B cell (primary cell): Measurements from ENCODE around the gene INO80D. TPM values are rescaled to one million over a fixed set of nuclear protein-coding genes. Genes with fewer than 3 reads are reported as not detected.

Source experiments
- ATAC-seq: fragments of 200-7000 bp; cut with Tn5 transposase; one replicate; pipeline ENCODE4 v1.10.0; 2021; ENCODE audit warnings: low read depth, mild to moderate bottlenecking, moderate number of reproducible peaks, moderate library complexity
- CTCF ChIA-PET: fragments of 350-600 bp; sonication (Branson Sonifier 250); formaldehyde crosslinking; loops from one replicate; lab custom pipeline; 2021; ENCODE audit warnings: antibody characterized with exemption, inconsistent platforms; lab: Charles Lee
- POLR2A ChIA-PET: fragments of 350-600 bp; sonication (Branson Sonifier 250); formaldehyde crosslinking; loops from one replicate; lab custom pipeline; 2021; ENCODE audit warnings: antibody characterized with exemption; lab: Charles Lee
- DNase-seq: peaks from one replicate; pipeline ENCODE4 v3.0.0; 2013
- H2AFZ ChIP-seq: 2 replicates; pipeline ENCODE4 v1.6.1; 2012; ENCODE audit warnings: mild to moderate bottlenecking, low read depth, low read length; ENCODE audit not compliant: insufficient read depth, poor library complexity, severe bottlenecking
- H3K27ac ChIP-seq, 2 donors: 1 replicate in 1 of 2; 2 replicates in 1 of 2; pipeline ENCODE4 v1.5.1; 2012 to 2013; ENCODE audit warnings: low read length in 2 of 2, mild to moderate bottlenecking in 2 of 2, moderate library complexity in 1 of 2
- H3K27me3 ChIP-seq, 4 experiments: fragments of 200-600 bp in 1 of 4; sonication (generic) in 1 of 4; replicated peaks in 1 of 4; 1 replicate in 2 of 4; 2 replicates in 2 of 4; pipeline versions ENCODE4 v1.6.1 to v1.7.0; 2013 to 2016; ENCODE audit warnings: low read length in 3 of 4, mild to moderate bottlenecking in 2 of 4, mixed read lengths in 1 of 4, moderate library complexity in 1 of 4; ENCODE audit not compliant: insufficient read depth in 4 of 4, control insufficient read depth in 3 of 4; ENCODE audit errors: control extremely low read depth in 1 of 4
- H3K36me3 ChIP-seq, 2 experiments: replicated peaks in 1 of 2; 1 replicate in 1 of 2; 2 replicates in 1 of 2; pipeline versions ENCODE4 v1.6.1 to v1.7.1; 2013; ENCODE audit warnings: low read length in 1 of 2; ENCODE audit not compliant: insufficient read depth in 2 of 2, control insufficient read depth in 1 of 2; ENCODE audit errors: control extremely low read depth in 1 of 2, extremely low read depth in 1 of 2
- H3K4me1 ChIP-seq, 2 donors: fragments of 200-600 bp in 1 of 2; sonication (generic) in 1 of 2; 1 replicate in 1 of 2; 2 replicates in 1 of 2; pipeline versions ENCODE4 v1.5.1 to v1.6.1; 2013 to 2017; ENCODE audit warnings: low read length in 2 of 2; ENCODE audit not compliant: control insufficient read depth in 2 of 2, insufficient read depth in 2 of 2
- H3K4me2 ChIP-seq: replicated peaks from 2 replicates; pipeline ENCODE3; 2012; ENCODE audit warnings: mild to moderate bottlenecking, low read depth, low read length; ENCODE audit not compliant: poor library complexity, severe bottlenecking
- H3K4me3 ChIP-seq, 5 experiments: fragments of 200-600 bp in 1 of 5; sonication (generic) in 1 of 5; 1 replicate in 3 of 5; 2 replicates in 2 of 5; pipeline versions ENCODE4 v1.5.1 to v1.7.0; 2011 to 2016; ENCODE audit warnings: low read length in 4 of 5, mild to moderate bottlenecking in 4 of 5, low read depth in 2 of 5, control low read depth in 1 of 5, moderate library complexity in 1 of 5; ENCODE audit not compliant: insufficient read depth in 1 of 5; ENCODE audit errors: control extremely low read depth in 1 of 5, extremely low read depth in 1 of 5
- H3K79me2 ChIP-seq: fragments of 200-600 bp; sonication (generic); one replicate; pipeline ENCODE4 v1.6.0; 2016; ENCODE audit warnings: low read length; ENCODE audit not compliant: control insufficient read depth, insufficient read depth
- H3K9ac ChIP-seq: fragments of 200-600 bp; sonication (generic); 2 replicates; pipeline ENCODE4 v1.6.1; 2017; ENCODE audit warnings: mild to moderate bottlenecking, low read length, moderate library complexity
- H3K9me3 ChIP-seq, 3 donors: one replicate each; pipeline versions ENCODE4 v1.6.1 to v1.7.1; 2013; ENCODE audit warnings: low read length in 2 of 3; ENCODE audit not compliant: control insufficient read depth in 2 of 3, insufficient read depth in 1 of 3; ENCODE audit errors: control extremely low read depth in 1 of 3
- H4K20me1 ChIP-seq: 2 replicates; pipeline ENCODE4 v1.6.0; 2012; ENCODE audit warnings: mild to moderate bottlenecking, low read length; ENCODE audit not compliant: insufficient read depth, control insufficient read depth, poor library complexity, severe bottlenecking
- H3K27ac Mint-ChIP-seq: one replicate; pipeline ENCODE4 v1.8.0; 2021; ENCODE audit warnings: mixed read lengths
- H3K27me3 Mint-ChIP-seq: one replicate; pipeline ENCODE4 v1.8.0; 2021; ENCODE audit warnings: mixed read lengths
- H3K4me1 Mint-ChIP-seq: one replicate; pipeline ENCODE4 v1.8.0; 2021; ENCODE audit warnings: mixed read lengths
- H3K4me3 Mint-ChIP-seq: one replicate; pipeline ENCODE4 v1.8.0; 2021; ENCODE audit warnings: mixed read lengths
- H3K9me3 Mint-ChIP-seq: one replicate; pipeline ENCODE4 v1.8.0; 2022; ENCODE audit warnings: mixed read lengths; ENCODE audit not compliant: insufficient read depth
- EZH2 ChIP-seq: IDR thresholded peaks from 2 replicates; pipeline ENCODE4 v1.6.1; 2012; ENCODE audit warnings: borderline replicate concordance, low read depth, mild to moderate bottlenecking, moderate library complexity, low read length; ENCODE audit not compliant: insufficient read depth, poor library complexity, severe bottlenecking
- WGBS: methylation state at CpG from one replicate; pipeline ENCODE4 v1.1.5; 2013; ENCODE audit warnings: missing lambda C conversion rate; ENCODE audit not compliant: insufficient coverage; 5-methylcytosine and 5-hydroxymethylcytosine counted together
- intact Hi-C: fragments of 100-400 bp; cut with micrococcal nuclease; formaldehyde crosslinking; loops from one replicate; pipeline ENCODE4 v1.10.0; 2022
- polyA plus RNA-seq: library from polyadenylated mRNA; depleted of rRNA; stranded (reverse); fragments of >200 nt; gene quantifications from 2 replicates; pipeline ENCODE4 v1.2.3, GENCODE V29; 2012
- total RNA-seq, 2 donors: library from RNA; stranded (reverse); fragments of 120-200 nt in 1 of 2; gene quantifications; 1 replicate in 1 of 2; 2 replicates in 1 of 2; pipeline versions ENCODE4 v1.2.3 to v1.2.4, GENCODE V29; 2013 to 2022
- TF ChIP-seq, protein P1 (sequence below): fragments of 200-600 bp; IDR thresholded peaks from one replicate; pipeline ENCODE4 v1.8.0; 2022; ENCODE audit warnings: antibody characterized with exemption, mild to moderate bottlenecking

The INO80D gene
- total and polyA plus RNA-seq, 2 donors (not counting 1 experiment from before 2014, with no cell fraction given) = 6.3 to 61.2 TPM

DNA sequence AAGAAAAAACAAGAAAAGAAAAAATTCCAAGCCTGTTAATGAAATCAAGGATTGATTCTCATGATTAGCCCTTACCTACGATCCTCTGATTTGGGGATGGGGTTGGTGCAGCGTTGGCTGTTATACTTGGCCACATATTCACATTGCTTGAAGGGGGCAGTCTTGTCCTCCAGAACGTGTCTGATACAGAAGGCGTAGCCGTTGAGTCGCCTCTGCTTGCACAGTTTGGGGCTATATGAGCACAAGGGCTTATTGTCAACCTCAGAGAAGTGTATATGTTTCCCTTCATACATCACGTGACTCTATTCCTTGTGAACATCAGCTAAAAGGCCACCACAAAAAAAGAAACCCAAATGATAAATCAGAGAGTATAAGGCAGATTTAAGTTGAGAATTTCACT, 23.2 kb downstream of the INO80D start:
- Histone ChIP-seq H3K4me1 (no peaks in the 10 kb centered on the region), H3K27me3 (no peaks in the 10 kb centered on the region), H3K9me3 (peaks cover 0 to 8% (median 0%) of the 10 kb centered on the region in 3 donors), H2AFZ (no peak overlapping the region), H3K9ac (no peak overlapping the region), H3K4me3 (no peak overlapping the region), H3K36me3 (peaks cover 1 to 33% of the 10 kb centered on the region in 2 experiments), H3K4me2 (no peak overlapping the region), H3K79me2 (peaks cover 79% of the 10 kb centered on the region), H4K20me1 (peaks cover 50% of the 10 kb centered on the region), H3K27ac (no peak overlapping the region)
- intact Hi-C loops = no loop called here
- no peak for ATAC-seq
- TF ChIP-seq, protein P1, sequence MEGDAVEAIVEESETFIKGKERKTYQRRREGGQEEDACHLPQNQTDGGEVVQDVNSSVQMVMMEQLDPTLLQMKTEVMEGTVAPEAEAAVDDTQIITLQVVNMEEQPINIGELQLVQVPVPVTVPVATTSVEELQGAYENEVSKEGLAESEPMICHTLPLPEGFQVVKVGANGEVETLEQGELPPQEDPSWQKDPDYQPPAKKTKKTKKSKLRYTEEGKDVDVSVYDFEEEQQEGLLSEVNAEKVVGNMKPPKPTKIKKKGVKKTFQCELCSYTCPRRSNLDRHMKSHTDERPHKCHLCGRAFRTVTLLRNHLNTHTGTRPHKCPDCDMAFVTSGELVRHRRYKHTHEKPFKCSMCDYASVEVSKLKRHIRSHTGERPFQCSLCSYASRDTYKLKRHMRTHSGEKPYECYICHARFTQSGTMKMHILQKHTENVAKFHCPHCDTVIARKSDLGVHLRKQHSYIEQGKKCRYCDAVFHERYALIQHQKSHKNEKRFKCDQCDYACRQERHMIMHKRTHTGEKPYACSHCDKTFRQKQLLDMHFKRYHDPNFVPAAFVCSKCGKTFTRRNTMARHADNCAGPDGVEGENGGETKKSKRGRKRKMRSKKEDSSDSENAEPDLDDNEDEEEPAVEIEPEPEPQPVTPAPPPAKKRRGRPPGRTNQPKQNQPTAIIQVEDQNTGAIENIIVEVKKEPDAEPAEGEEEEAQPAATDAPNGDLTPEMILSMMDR = no peak
- TF ChIP-seq EZH2 = no peak
- no peaks in the 10 kb centered on the region for H3K9me3 Mint-ChIP-seq
- no peak for DNase-seq
- no peaks in the 10 kb centered on the region for H3K27me3 Mint-ChIP-seq
- no peak overlapping the region for H3K4me3 Mint-ChIP-seq
- peaks cover 11% of the 10 kb centered on the region for H3K4me1 Mint-ChIP-seq
- WGBS = 98% methylated on average over 5 of the region's 7 CpGs
- ChIA-PET CTCF (no interaction called here), POLR2A (no interaction called here)
- no peak overlapping the region for H3K27ac Mint-ChIP-seq

DNA sequence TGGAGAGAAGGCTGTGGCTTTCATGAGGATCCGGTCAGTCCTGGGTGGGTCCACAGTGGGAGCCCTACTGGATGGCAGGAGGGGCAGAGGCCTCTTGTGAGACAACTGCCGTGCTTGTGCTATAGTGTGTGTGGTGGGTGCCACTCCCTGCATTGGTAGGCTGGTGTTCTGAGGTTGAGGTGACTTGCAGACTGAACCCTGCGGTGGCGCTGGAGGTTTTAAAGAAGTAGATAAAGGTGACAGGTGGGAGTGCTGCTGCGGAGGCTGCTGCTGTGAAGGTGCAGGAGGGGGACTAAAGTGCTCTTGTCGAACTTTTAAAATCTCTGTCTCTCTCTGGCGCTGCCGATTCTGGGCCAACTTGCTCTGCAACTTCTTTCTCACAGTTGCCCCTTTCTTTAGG, 29.7 kb downstream of the INO80D start:
- 100% methylated on average over 6 of the region's 8 CpGs for WGBS
- Histone ChIP-seq H3K9ac (no peak overlapping the region), H2AFZ (no peak overlapping the region), H3K4me1 (peaks cover 5 to 8% of the 10 kb centered on the region in 2 donors), H3K27me3 (no peaks in the 10 kb centered on the region), H3K4me3 (no peak overlapping the region), H3K27ac (no peak overlapping the region), H3K36me3 (peaks cover 2 to 35% of the 10 kb centered on the region in 2 experiments), H3K9me3 (no peaks in the 10 kb centered on the region), H4K20me1 (peaks cover 22% of the 10 kb centered on the region), H3K79me2 (peaks cover 61% of the 10 kb centered on the region), H3K4me2 (no peak overlapping the region)
- Mint-ChIP-seq H3K4me3 (no peak overlapping the region), H3K9me3 (no peaks in the 10 kb centered on the region), H3K27ac (no peak overlapping the region), H3K27me3 (no peaks in the 10 kb centered on the region), H3K4me1 (peaks cover 21% of the 10 kb centered on the region)
- no peak for ATAC-seq
- ChIA-PET CTCF (no interaction called here), POLR2A (no interaction called here)
- intact Hi-C loops = no loop called here
- TF ChIP-seq EZH2 = no peak
- TF ChIP-seq, protein P1 = no peak
- no peak for DNase-seq
